ENCODE measurements around the gene CIART.
"Not testable (repeated sequence)": the region's sequence is repeated elsewhere in the genome, so short reads cannot be mapped to it uniquely, and the experiment has no call there.

CIART gene

DNA sequence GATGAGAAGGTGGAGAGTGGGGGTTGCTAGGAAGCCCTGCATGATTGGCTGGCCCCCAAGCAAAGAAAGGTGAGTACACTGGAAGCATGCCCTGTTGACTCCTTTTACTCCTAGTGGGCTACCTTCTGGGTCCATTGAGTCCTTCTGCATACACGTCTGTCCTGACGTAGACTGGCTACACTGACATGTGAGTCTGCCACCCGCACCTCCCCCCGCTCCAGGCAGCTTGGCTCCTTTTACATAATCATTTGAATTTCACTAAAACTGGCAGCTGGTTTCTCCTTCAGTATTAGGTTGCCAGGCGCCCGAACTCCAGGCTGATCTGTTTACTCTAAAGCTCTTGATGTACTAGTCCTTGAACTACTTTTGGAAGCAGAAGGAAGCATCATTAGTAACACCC lies 20.0 kb downstream of the CIART start:
- DNase-seq (ENCODE audit: insufficient read length, low spot score) (no peak), FAIRE-seq (no peak)

DNA sequence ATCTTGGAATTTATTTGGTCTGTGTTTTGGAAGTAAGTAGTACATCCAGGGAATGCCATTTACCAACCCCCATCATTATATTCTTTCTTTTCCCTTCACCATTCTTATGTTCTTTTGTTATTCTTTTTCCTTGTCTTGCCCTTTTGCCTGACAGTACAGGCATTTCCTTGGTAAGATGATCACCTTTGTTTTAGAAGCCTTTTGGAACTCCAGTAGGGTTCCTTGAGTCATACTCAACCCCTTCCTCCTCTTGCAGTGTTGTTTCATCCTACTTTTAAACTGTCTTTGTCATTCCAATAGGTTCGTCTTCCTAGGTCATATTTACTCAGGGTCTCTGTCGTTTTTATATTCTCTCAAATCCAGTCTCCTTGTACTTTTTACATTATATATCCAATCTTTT lies 20.5 kb downstream of the CIART start:
- DNase-seq (ENCODE audit: insufficient read length, low spot score) = no peak
- FAIRE-seq = no peak

DNA sequence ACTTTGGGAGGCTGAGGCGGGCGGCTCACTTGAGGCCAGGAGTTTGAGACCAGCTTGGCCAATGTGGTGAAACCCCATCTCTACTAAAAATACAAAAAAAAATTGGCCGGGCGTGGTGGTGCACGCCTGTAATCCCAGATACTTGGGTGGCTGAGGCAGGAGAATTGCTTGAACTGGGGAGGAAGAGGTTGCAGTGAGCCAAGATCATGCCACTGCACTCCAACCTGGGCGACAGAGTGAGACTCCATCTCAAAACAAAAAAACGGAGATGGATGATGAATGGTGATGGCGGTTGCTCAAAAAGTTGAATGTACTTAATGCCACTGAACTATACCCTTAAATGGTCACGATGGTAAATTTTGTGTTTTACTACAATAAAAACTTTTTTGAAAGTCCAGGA lies 26.2 kb downstream of the CIART start:
- not testable (repeated sequence) for DNase-seq (ENCODE audit: insufficient read length, low spot score); FAIRE-seq

DNA sequence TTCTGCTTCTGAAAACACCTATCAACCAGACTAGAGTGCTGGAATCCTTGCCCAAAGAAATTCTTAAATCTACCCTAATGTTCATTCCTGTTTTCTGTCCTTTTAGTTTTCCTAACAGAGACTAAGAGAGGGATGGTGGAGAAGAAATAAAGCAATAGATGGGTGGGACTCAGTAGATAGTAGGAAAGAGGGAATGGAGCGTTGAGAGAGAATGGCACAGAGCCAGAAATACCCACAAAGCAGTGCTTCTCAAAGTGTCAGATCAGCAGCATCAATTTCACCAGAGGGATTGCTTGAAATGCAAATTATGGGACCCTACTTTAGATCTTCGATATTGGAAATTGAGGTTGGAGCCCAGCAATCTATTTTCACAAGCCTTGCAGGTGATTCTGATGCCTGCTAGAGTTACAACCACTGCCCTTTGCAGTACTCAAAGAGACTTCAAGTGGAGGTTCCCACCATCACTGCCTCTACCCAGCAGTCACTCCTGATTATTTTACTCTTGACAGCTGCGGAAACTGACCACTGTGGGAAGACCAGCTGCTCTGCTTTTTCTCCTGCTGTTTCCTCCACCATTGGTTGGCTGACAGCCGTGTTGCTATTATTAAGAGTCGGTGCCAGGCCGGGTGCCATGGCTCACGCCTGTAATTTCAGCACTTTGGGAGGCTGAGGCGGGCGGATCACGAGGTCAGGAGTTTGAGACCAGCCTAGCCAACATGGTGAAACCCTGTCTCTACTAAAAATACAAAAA lies 27.6 kb downstream of the CIART start:
- no peak for FAIRE-seq
- DNase-seq (ENCODE audit: insufficient read length, low spot score) = no peak

DNA sequence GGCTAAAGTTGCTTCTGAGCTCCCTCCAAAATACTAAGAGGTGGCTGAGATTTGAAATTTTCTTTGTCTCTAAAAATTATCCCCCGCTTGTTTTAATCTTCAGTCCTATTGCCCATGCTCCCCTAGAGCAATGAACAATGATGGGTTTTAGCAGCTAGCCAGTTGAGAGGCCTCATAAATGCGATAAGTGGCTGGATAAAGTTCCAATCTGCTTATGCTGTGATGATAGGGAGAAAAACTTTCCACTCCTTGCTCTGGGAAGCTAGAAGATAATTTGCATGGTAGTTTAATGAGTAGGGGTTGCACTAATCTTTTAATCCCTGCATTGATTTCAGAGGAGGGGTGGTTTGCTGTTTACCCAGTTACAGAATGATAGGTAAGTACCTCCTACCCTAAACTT lies 29.4 kb downstream of the CIART start:
- DNase-seq (ENCODE audit: insufficient read length, low spot score) = no peak
- no peak for FAIRE-seq

DNA sequence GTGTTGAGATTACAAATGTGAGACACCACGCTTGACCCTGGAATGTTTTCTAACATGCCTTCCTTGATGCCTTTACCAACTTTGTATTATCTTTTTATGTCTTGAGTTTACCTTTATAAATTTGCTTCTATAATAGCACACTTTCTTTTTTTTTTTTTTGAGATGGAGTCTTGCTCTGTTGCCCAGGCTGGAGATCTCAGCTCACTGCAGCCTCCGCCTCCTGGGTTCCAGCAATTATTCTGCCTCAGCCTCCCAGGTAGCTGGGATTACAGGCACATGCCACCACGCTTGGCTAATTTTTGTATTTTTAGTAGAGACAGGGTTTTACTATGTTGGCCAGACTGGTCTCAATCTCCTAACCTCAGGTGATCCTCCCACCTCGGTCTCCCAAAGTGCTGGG lies 32.3 kb downstream of the CIART start:
- not testable (repeated sequence) for FAIRE-seq; DNase-seq (ENCODE audit: insufficient read length, low spot score)

DNA sequence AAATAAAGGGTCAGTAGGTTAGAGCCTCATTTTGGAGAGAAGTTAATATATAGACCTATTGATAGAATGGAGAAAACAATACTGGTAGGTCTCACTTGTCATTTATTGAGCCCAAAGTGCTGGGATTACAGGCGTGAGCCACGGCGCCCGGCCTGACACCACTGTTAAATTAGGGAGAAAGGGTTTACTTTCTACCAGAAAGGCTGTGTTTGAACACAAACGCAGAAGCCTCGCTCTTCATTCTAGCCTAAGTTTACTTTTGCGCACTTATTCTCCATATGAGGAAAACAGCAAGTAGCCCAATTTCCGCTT lies 38.3 kb downstream of the CIART start:
- FAIRE-seq (no peak), DNase-seq (ENCODE audit: insufficient read length, low spot score) (no peak)

DNA sequence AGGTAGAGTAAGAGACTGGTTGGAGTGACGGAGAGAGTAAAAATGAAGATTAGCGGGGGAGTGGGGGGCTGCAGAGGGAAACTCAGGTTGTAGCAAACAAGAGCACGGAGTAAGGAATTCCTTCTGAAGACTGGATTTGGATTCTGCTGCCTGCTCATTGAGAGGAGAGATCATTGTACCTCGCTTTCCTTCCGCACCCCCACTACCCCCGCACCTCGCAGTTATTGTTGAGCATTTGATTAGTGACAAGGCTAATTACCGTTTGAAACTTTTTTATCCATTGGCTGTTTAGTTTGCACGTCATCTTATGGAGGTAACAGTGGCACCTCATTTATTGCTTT lies 39.4 kb downstream of the CIART start:
- no peak for FAIRE-seq

DNA sequence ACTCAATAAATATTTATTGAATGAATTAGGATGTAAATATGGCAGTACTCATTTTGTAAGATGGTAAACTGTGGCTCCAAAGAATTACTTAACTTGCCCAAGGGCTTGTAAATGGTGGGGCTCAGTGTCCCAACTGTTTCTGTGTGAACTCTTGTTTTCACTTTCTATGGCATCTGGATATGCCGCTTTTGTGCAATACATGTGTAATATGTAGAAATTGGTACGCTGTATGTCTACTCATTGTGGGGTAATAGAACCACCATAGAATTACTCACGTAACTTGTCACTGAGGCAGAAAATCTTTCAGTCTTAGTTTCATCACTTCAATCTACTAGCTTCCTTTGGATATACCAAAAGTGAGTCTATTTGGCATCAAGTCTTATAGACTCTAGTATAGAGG lies 40.0 kb downstream of the CIART start:
- DNase-seq (ENCODE audit: insufficient read length, low spot score) (no peak), FAIRE-seq (no peak)

More for the DNA sequence above, 39.4 kb downstream of the CIART start:
- DNase-seq (ENCODE audit: insufficient read length, low spot score) = no peak

DNA sequence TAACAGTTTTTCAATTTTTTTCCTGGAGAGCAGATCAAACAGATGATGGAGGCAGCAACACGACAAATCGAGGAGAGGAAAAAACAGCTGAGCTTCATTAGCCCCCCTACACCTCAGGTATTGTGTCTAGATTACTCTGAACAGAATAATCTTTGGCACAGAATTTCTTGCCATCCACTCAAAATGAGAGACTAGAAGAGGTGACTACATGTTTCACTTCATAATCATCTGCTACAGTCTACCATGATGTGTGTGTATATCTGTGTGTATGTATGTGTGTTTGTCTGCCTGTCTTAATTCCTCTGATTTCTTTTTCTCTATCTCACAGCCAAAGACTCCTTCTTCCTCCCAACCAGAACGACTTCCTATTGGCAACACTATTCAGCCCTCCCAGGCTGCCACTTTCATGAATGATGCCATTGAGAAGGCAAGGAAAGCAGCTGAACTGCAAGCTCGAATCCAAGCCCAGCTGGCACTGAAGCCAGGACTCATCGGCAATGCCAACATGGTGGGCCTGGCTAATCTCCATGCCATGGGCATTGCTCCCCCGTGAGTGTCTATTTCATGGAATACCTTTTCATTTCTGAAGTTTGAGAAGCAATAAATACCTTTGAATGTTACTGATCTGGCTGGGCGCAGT lies 50.4 kb downstream of the CIART start:
- DNase-seq (ENCODE audit: insufficient read length, low spot score) = no peak
- no peak for FAIRE-seq
